GOT3 (cell line): ENCODE results near the gene BAIAP2.

Source experiments
- DNase-seq: peaks from one replicate; lab custom pipeline; 2025; ENCODE audit warnings: mixed read lengths; lab: John Stamatoyannopoulos, UW

The BAIAP2 gene

GRCh38 chr17:81034779-81035520, at the start of gene BAIAP2:
BAIAP2 (plus strand) TSS chr17:81035151; CDS start chr17:81035255, 104 bp downstream.
- peak; percentile 75 for DNase-seq

- DNase-seq: no peak
Measured at GRCh38 chr17:80986046-80986445, 48.9 kb upstream of the BAIAP2 start.

GRCh38 chr17:80986816-80987475, 48.0 kb upstream of the BAIAP2 start:
- no peak for DNase-seq

GRCh38 chr17:80987941-80988461, 47.0 kb upstream of the BAIAP2 start:
- no peak for DNase-seq

GRCh38 chr17:80989586-80989913, 45.4 kb upstream of the BAIAP2 start:
- DNase-seq: no peak

GRCh38 chr17:80990921-80991644, 43.9 kb upstream of the BAIAP2 start:
- no peak for DNase-seq

GRCh38 chr17:80991645-80992076, 43.3 kb upstream of the BAIAP2 start, which contains the start of gene CHMP6:
CHMP6 (plus strand) TSS chr17:80991841; CDS start chr17:80991919, 78 bp downstream.
- DNase-seq: no peak

GRCh38 chr17:80992077-80992947, 42.6 kb upstream of the BAIAP2 start:
- DNase-seq: no peak

GRCh38 chr17:80992948-80993624, 41.9 kb upstream of the BAIAP2 start:
- DNase-seq: no peak

- no peak for DNase-seq
Measured at GRCh38 chr17:80995131-80995530, 39.8 kb upstream of the BAIAP2 start.

- no peak for DNase-seq
Measured at GRCh38 chr17:80996422-80997305, 38.3 kb upstream of the BAIAP2 start.

GRCh38 chr17:80997424-80998117, 37.4 kb upstream of the BAIAP2 start:
- DNase-seq: no peak

GRCh38 chr17:80998118-80998747, 36.7 kb upstream of the BAIAP2 start:
- DNase-seq: no peak

GRCh38 chr17:80998748-80999535, 36.0 kb upstream of the BAIAP2 start:
- DNase-seq: no peak

- DNase-seq: no peak
Measured at GRCh38 chr17:80999536-81000333, 35.2 kb upstream of the BAIAP2 start.

GRCh38 chr17:81000334-81000630, 34.7 kb upstream of the BAIAP2 start:
- DNase-seq: no peak

GRCh38 chr17:81000631-81001357, 34.2 kb upstream of the BAIAP2 start:
- no peak for DNase-seq
